GM19035 (cell line): ENCODE data around the gene CDC14B.
"Not testable (repeated sequence)": the region's sequence is repeated elsewhere in the genome, so short reads cannot be mapped to it uniquely, and the experiment has no call there.

Source experiments
- ATAC-seq: cut with Tn5 transposase; IDR thresholded peaks from one replicate; pipeline ENCODE4 v1.9.1; 2021; ENCODE audit not compliant: unreplicated experiment

Gene CDC14B

GRCh38 chr9:96626912-96627311, 7.3 kb upstream of the CDC14B start:
- no peak for ATAC-seq

- ATAC-seq = no peak
Measured at GRCh38 chr9:96621618-96622017, 2.0 kb upstream of the CDC14B start.

GRCh38 chr9:96620832-96621269, 1.2 kb upstream of the CDC14B start:
- ATAC-seq = no peak

- no peak for ATAC-seq
Measured at GRCh38 chr9:96620181-96620514, 505 bp upstream of the CDC14B start.

GRCh38 chr9:96619124-96619465, 548 bp downstream of the CDC14B start:
- ATAC-seq = no peak

GRCh38 chr9:96618209-96619123, 1.2 kb downstream of the CDC14B start:
- no peak for ATAC-seq

GRCh38 chr9:96617439-96618185, 2.0 kb downstream of the CDC14B start:
- no peak for ATAC-seq

GRCh38 chr9:96616817-96617438, 2.7 kb downstream of the CDC14B start:
- ATAC-seq = no peak

- no peak for ATAC-seq
Measured at GRCh38 chr9:96615411-96615810, 4.2 kb downstream of the CDC14B start.

GRCh38 chr9:96614664-96615063, 5.0 kb downstream of the CDC14B start:
- not testable (repeated sequence) for ATAC-seq

GRCh38 chr9:96612966-96613589, 6.6 kb downstream of the CDC14B start:
- no peak for ATAC-seq

GRCh38 chr9:96612105-96612965, 7.3 kb downstream of the CDC14B start:
- ATAC-seq = no peak

- ATAC-seq = no peak
Measured at GRCh38 chr9:96611302-96611701, 8.3 kb downstream of the CDC14B start.

GRCh38 chr9:96609732-96610131, 9.9 kb downstream of the CDC14B start:
- no peak for ATAC-seq

GRCh38 chr9:96607971-96608370, 11.7 kb downstream of the CDC14B start:
- ATAC-seq = no peak

- no peak for ATAC-seq
Measured at GRCh38 chr9:96605328-96605727, 14.3 kb downstream of the CDC14B start.

GRCh38 chr9:96604004-96604319, 15.7 kb downstream of the CDC14B start:
- ATAC-seq = no peak

- ATAC-seq = no peak
Measured at GRCh38 chr9:96603305-96604003, 16.2 kb downstream of the CDC14B start.

GRCh38 chr9:96599298-96599697, 20.3 kb downstream of the CDC14B start:
- ATAC-seq = no peak

- ATAC-seq = no peak
Measured at GRCh38 chr9:96596601-96597111, 23.0 kb downstream of the CDC14B start.
